Neutrophil (primary cell): ENCODE data around the gene TBXAS1.
A peak's percentile ranks its signal among the peaks of the same experiment; 100 is the strongest.
"Not testable (repeated sequence)": the region's sequence is repeated elsewhere in the genome, so short reads cannot be mapped to it uniquely, and the experiment has no call there.

Experiments
- H3K27ac ChIP-seq: fragments of 200-600 bp; sonication (generic); 2 replicates; pipeline ENCODE4 v1.5.1; 2016; ENCODE audit warnings: mild to moderate bottlenecking, moderate library complexity
- H3K27me3 ChIP-seq: fragments of 200-600 bp; sonication (generic); 2 replicates; pipeline ENCODE4 v1.6.0; 2016; ENCODE audit warnings: mild to moderate bottlenecking
- H3K36me3 ChIP-seq: fragments of 200-600 bp; sonication (generic); 2 replicates; pipeline ENCODE4 v1.5.1; 2017
- H3K4me1 ChIP-seq, 2 experiments: fragments of 200-600 bp in 1 of 2; sonication (generic) in 1 of 2; 1 replicate in 1 of 2; 2 replicates in 1 of 2; pipeline versions ENCODE4 v1.5.1 to v1.6.1; 2013 to 2016; ENCODE audit warnings: low read depth in 1 of 2, low read length in 1 of 2, mild to moderate bottlenecking in 1 of 2, moderate library complexity in 1 of 2; ENCODE audit not compliant: control insufficient read depth in 1 of 2, insufficient read depth in 1 of 2
- H3K4me3 ChIP-seq, 2 experiments: fragments of 200-600 bp in 1 of 2; sonication (generic) in 1 of 2; 1 replicate in 1 of 2; 2 replicates in 1 of 2; pipeline ENCODE4 v1.5.1; 2013 to 2016; ENCODE audit warnings: low read depth in 1 of 2, low read length in 1 of 2, mild to moderate bottlenecking in 1 of 2, moderate library complexity in 1 of 2
- H3K9me3 ChIP-seq: fragments of 200-600 bp; sonication (generic); 2 replicates; pipeline ENCODE4 v1.5.1; 2016
- TF ChIP-seq, protein P1 (sequence below): fragments of 200-600 bp; sonication (generic); IDR thresholded peaks from 2 replicates; pipeline ENCODE4 v1.5.1; 2016; ENCODE audit warnings: antibody characterized with exemption

TBXAS1 gene

DNA sequence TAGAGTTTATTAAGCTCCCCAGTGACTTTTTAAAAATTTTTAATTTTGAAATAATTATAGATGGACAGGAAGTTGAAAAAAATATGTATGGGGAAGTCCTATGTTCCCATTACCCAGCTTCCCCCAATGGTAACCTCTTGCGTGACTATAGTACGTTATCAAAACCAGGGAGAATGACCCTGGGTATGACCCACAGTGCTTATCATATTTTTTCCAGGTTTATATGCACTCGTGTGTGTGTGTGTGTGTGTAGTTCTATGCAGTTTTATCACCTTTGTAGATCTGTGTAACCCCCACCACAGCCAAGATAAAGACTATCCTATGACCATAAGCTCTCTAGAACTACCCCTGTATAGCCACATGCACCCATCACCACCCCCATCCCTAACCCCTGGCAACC lies 72.8 kb downstream of the TBXAS1 start:
- TF ChIP-seq, protein P1, sequence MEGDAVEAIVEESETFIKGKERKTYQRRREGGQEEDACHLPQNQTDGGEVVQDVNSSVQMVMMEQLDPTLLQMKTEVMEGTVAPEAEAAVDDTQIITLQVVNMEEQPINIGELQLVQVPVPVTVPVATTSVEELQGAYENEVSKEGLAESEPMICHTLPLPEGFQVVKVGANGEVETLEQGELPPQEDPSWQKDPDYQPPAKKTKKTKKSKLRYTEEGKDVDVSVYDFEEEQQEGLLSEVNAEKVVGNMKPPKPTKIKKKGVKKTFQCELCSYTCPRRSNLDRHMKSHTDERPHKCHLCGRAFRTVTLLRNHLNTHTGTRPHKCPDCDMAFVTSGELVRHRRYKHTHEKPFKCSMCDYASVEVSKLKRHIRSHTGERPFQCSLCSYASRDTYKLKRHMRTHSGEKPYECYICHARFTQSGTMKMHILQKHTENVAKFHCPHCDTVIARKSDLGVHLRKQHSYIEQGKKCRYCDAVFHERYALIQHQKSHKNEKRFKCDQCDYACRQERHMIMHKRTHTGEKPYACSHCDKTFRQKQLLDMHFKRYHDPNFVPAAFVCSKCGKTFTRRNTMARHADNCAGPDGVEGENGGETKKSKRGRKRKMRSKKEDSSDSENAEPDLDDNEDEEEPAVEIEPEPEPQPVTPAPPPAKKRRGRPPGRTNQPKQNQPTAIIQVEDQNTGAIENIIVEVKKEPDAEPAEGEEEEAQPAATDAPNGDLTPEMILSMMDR = no peak
- H3K27ac ChIP-seq = peak overlapping the region; percentile 53
- H3K4me1 ChIP-seq = peaks cover 40 to 43% of the 10 kb centered on the region in 2 experiments
- H3K27me3 ChIP-seq = no peaks in the 10 kb centered on the region
- peaks cover 35% of the 10 kb centered on the region for H3K36me3 ChIP-seq
- no peaks in the 10 kb centered on the region for H3K9me3 ChIP-seq
- H3K4me3 ChIP-seq = no peak overlapping the region

- Histone ChIP-seq H3K27me3 (no peaks in the 10 kb centered on the region), H3K4me1 (peaks cover 37 to 41% of the 10 kb centered on the region in 2 experiments), H3K36me3 (peaks cover 29% of the 10 kb centered on the region), H3K9me3 (no peaks in the 10 kb centered on the region), H3K4me3 (no peak overlapping the region), H3K27ac (peak overlapping the region; percentile 53)
- TF ChIP-seq, protein P1 = no peak
These were observed 73.5 kb downstream of the TBXAS1 start for GRCh38 chr7:139902436-139903102.

- not testable (repeated sequence) for H3K27me3 ChIP-seq, H3K27ac ChIP-seq, H3K9me3 ChIP-seq, H3K4me3 ChIP-seq
- Histone ChIP-seq H3K36me3 (peaks cover 24% of the 10 kb centered on the region), H3K4me1 (peaks cover 32 to 36% of the 10 kb centered on the region in 2 experiments)
These were observed 74.0 kb downstream of the TBXAS1 start for GRCh38 chr7:139903103-139903477.

DNA sequence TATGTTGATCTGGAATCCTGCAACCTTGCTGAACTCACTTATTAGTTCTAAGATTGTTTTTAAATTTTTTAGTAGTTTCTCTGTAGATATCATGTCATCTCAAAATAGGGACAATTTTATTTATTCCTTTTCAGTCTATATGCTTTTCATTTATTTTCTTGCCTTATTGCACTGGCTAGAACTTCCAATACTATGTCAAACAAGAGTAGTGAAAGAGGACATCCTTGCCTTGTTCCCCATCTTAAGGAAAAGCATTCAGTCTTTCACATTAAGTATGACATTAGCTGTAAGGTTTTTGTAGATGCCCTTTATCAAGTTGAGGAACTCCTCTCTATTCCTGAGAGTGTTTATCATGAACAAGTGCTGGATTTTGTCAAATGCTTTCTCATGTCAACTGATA lies 77.8 kb downstream of the TBXAS1 start:
- Histone ChIP-seq H3K27me3 (no peaks in the 10 kb centered on the region), H3K4me1 (peaks cover 3 to 10% of the 10 kb centered on the region in 2 experiments), H3K4me3 (no peak overlapping the region), H3K36me3 (peaks cover 27% of the 10 kb centered on the region), H3K27ac (no peak overlapping the region), H3K9me3 (no peaks in the 10 kb centered on the region)
- TF ChIP-seq, protein P1 = no peak

GRCh38 chr7:139908792-139909191 lies 79.7 kb downstream of the TBXAS1 start:
- H3K4me1 ChIP-seq = peaks cover 0 to 4% of the 10 kb centered on the region in 2 experiments
- no peaks in the 10 kb centered on the region for H3K27me3 ChIP-seq
- no peak overlapping the region for H3K4me3 ChIP-seq
- no peak overlapping the region for H3K27ac ChIP-seq
- no peaks in the 10 kb centered on the region for H3K9me3 ChIP-seq
- TF ChIP-seq, protein P1 = no peak
- H3K36me3 ChIP-seq = peaks cover 46% of the 10 kb centered on the region

DNA sequence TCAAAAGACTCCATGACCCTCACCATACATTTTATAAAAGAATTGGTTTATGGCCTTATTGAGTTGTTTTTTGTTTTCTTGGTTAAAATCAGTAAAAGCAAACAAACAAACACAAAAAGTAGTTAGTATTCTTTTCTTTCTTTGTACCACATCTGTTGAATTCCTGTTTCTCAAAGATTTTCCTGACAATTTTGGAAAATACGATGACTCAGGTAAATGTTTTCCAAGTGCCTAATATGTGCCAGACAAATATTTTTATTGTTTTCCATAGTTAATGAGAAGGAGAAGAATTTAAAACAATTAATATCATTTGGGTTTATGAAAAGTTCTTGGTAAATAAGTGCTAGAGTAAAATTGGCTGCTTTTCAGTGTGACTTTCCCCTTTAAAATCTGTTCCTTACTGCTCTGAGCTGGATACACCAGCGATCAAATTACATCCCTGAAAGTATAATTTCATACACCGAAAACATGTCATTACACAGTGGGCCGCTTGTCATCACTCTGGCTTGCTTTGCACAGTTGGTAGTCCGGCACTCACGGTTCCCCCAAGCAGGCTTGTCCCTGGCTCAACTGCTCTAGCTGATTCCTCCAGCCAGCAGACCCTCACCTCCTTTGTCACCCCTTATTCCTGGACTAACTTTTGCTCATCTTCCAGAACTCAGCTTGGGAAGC lies 80.5 kb downstream of the TBXAS1 start:
- no peaks in the 10 kb centered on the region for H3K27me3 ChIP-seq
- no peaks in the 10 kb centered on the region for H3K9me3 ChIP-seq
- peaks cover 0 to 4% of the 10 kb centered on the region in 2 experiments for H3K4me1 ChIP-seq
- no peak overlapping the region for H3K4me3 ChIP-seq
- H3K36me3 ChIP-seq = peaks cover 54% of the 10 kb centered on the region
- H3K27ac ChIP-seq = no peak overlapping the region
- TF ChIP-seq, protein P1 = no peak
